Type B pancreatic cell (in vitro differentiated cells): Measurements from ENCODE around the gene MTERF2. TPM values are rescaled to one million over a fixed set of nuclear protein-coding genes. Genes with fewer than 3 reads are reported as not detected.
"Not testable (repeated sequence)": the region's sequence is repeated elsewhere in the genome, so short reads cannot be mapped to it uniquely, and the experiment has no call there.

ENCODE experiments used
- DNase-seq: peaks from one replicate; pipeline ENCODE4 v3.0.0; 2021; ENCODE audit warnings: mixed read lengths; ENCODE audit not compliant: unreplicated experiment; ENCODE audit errors: extremely low spot score
- H3K27ac Mint-ChIP-seq: 2 replicates; pipeline ENCODE4 v1.8.0; 2021; ENCODE audit warnings: mild to moderate bottlenecking, mixed read lengths
- H3K27me3 Mint-ChIP-seq: 2 replicates; pipeline ENCODE4 v1.8.0; 2021; ENCODE audit warnings: mixed read lengths
- H3K36me3 Mint-ChIP-seq: 2 replicates; pipeline ENCODE4 v1.8.0; 2021; ENCODE audit warnings: mixed read lengths
- H3K4me1 Mint-ChIP-seq: one replicate; pipeline ENCODE4 v1.8.0; 2021; ENCODE audit warnings: mixed read lengths; ENCODE audit not compliant: unreplicated experiment
- H3K4me3 Mint-ChIP-seq: 2 replicates; pipeline ENCODE4 v1.8.0; 2021; ENCODE audit warnings: mild to moderate bottlenecking, mixed read lengths
- H3K9me3 Mint-ChIP-seq: 2 replicates; pipeline ENCODE4 v1.8.0; 2021; ENCODE audit warnings: mixed read lengths
- total RNA-seq: library from RNA; stranded (reverse); gene quantifications from 2 replicates; pipeline ENCODE4 v1.2.1, GENCODE V29; 2021; ENCODE audit warnings: low replicate concordance
- TF ChIP-seq, protein P1 (sequence below): fragments of 200-600 bp; sonication (generic); conservative IDR thresholded peaks from 2 replicates; pipeline ENCODE4 v1.5.0; 2021; ENCODE audit warnings: antibody characterized with exemption, mild to moderate bottlenecking

The MTERF2 gene
- total RNA-seq, 1 donor from 2014 or later = 16.0 TPM

DNA sequence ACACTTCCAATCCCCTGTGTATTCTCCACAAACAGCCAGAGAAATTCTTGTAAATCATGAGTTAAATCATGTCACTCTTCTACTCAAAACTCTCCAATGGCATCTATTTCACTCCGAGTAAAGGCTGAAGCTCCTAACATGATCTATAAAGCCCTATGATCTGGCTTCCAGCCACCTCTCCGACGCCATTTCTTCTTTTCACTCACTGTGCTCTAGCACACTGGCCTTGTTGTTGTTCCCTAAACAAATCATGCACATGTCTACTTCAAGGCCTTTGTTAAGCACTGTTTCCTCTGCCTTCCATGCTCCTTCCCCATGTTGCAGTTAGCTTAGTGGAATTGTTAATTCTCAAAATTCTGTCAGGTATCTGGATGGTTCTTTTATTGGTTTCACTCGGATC lies 30.1 kb upstream of the MTERF2 start:
- Mint-ChIP-seq H3K27ac (no peak overlapping the region), H3K36me3 (peaks cover 10% of the 10 kb centered on the region), H3K4me1 (no peaks in the 10 kb centered on the region), H3K4me3 (no peak overlapping the region), H3K9me3 (no peaks in the 10 kb centered on the region), H3K27me3 (no peaks in the 10 kb centered on the region)
- no peak for DNase-seq
- TF ChIP-seq, protein P1, sequence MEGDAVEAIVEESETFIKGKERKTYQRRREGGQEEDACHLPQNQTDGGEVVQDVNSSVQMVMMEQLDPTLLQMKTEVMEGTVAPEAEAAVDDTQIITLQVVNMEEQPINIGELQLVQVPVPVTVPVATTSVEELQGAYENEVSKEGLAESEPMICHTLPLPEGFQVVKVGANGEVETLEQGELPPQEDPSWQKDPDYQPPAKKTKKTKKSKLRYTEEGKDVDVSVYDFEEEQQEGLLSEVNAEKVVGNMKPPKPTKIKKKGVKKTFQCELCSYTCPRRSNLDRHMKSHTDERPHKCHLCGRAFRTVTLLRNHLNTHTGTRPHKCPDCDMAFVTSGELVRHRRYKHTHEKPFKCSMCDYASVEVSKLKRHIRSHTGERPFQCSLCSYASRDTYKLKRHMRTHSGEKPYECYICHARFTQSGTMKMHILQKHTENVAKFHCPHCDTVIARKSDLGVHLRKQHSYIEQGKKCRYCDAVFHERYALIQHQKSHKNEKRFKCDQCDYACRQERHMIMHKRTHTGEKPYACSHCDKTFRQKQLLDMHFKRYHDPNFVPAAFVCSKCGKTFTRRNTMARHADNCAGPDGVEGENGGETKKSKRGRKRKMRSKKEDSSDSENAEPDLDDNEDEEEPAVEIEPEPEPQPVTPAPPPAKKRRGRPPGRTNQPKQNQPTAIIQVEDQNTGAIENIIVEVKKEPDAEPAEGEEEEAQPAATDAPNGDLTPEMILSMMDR = no peak

DNA sequence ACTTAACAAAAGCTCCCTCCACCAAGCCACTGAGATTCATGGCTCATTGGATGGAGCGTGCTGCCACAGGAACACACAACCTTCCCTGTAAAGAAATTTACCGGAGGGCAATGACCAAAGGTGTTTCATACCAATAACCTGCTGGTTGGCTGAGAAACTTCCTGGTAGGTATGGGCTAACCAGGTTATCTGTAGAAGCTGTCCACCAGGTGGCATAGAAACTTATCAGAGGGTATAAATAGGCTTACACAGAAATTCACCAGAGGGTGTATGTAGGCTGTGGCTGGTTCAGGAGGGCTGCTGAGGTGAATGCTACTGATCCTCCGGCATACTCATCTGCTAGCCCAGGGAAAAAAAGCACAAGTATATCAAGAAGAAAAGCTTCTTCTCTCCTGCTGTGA lies 27.1 kb upstream of the MTERF2 start:
- Mint-ChIP-seq H3K36me3 (peaks cover 14% of the 10 kb centered on the region), H3K4me1 (no peaks in the 10 kb centered on the region), H3K27me3 (no peaks in the 10 kb centered on the region), H3K4me3 (no peak overlapping the region), H3K9me3 (no peaks in the 10 kb centered on the region), H3K27ac (no peak overlapping the region)
- TF ChIP-seq, protein P1 = no peak
- DNase-seq = no peak

GRCh38 chr12:107012736-107013425 lies 25.9 kb upstream of the MTERF2 start:
- DNase-seq = no peak
- Mint-ChIP-seq H3K9me3 (no peaks in the 10 kb centered on the region), H3K4me3 (no peak overlapping the region), H3K36me3 (peaks cover 13% of the 10 kb centered on the region), H3K4me1 (no peaks in the 10 kb centered on the region), H3K27ac (no peak overlapping the region), H3K27me3 (no peaks in the 10 kb centered on the region)
- TF ChIP-seq, protein P1 = no peak

- Mint-ChIP-seq H3K9me3 (no peaks in the 10 kb centered on the region), H3K27ac (no peak overlapping the region), H3K27me3 (no peaks in the 10 kb centered on the region), H3K36me3 (peaks cover 11% of the 10 kb centered on the region), H3K4me3 (no peak overlapping the region), H3K4me1 (no peaks in the 10 kb centered on the region)
- TF ChIP-seq, protein P1 = no peak
- DNase-seq = no peak
Observed at GRCh38 chr12:107011519-107011918, 24.6 kb upstream of the MTERF2 start.

- H3K27me3 Mint-ChIP-seq = no peaks in the 10 kb centered on the region
- no peaks in the 10 kb centered on the region for H3K9me3 Mint-ChIP-seq
- no peak overlapping the region for H3K4me3 Mint-ChIP-seq
- peaks cover 4% of the 10 kb centered on the region for H3K36me3 Mint-ChIP-seq
- H3K4me1 Mint-ChIP-seq = no peaks in the 10 kb centered on the region
- TF ChIP-seq, protein P1 = no peak
- DNase-seq = no peak
- no peak overlapping the region for H3K27ac Mint-ChIP-seq
Observed at GRCh38 chr12:107007411-107007810, 20.5 kb upstream of the MTERF2 start.

DNA sequence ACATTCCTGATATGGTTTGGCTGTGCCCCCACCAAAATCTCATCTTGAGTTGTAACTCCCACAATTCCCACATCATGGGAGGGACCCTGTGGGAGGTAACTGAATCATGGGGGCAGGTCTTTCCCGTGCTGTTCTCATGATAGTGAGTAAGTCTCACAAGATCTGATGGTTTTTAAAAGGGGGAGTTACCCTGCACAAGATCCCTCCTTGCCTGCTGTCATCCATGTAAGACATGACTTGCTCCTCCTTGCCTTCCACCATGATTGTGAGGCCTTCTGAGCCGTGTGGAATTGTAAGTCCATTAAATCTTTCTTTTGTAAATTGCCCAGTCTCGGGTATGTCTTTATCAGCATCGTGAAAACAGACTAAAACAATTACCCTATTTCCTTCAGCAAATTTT lies 15.7 kb upstream of the MTERF2 start:
- not testable (repeated sequence) for H3K27me3 Mint-ChIP-seq, H3K4me1 Mint-ChIP-seq, DNase-seq, H3K9me3 Mint-ChIP-seq, H3K4me3 Mint-ChIP-seq, H3K27ac Mint-ChIP-seq, H3K36me3 Mint-ChIP-seq
